PFSK-1 (cell line): ENCODE results near the gene SHC4.

Experiments
- POLR2AphosphoS5 ChIP-seq: IDR thresholded peaks from 2 replicates; pipeline ENCODE4 v1.6.1; 2012; ENCODE audit warnings: low read depth, mild to moderate bottlenecking, control low read depth, low read length, moderate library complexity
- REST ChIP-seq, 2 experiments: IDR thresholded peaks; 2 replicates each; pipeline versions ENCODE4 v1.6.1 to v1.8.0; 2011 to 2012; ENCODE audit warnings: low read depth in 2 of 2, low read length in 2 of 2, control low read depth in 1 of 2, inconsistent platforms in 1 of 2, mild to moderate bottlenecking in 1 of 2, moderate library complexity in 1 of 2; ENCODE audit not compliant: insufficient read depth in 1 of 2
- TAF1 ChIP-seq: IDR thresholded peaks from 2 replicates; pipeline ENCODE4 v1.6.1; 2012; ENCODE audit warnings: low read length, control low read depth, borderline replicate concordance; ENCODE audit not compliant: insufficient read depth

GRCh38 chr15:48887144-48887543, 76.6 kb downstream of the SHC4 start:
- TF ChIP-seq POLR2AphosphoS5, result no peak
- TF ChIP-seq TAF1, result no peak
- TF ChIP-seq REST (IDR thresholded peaks at IDR 0.05; ENCODE audit: insufficient read depth in 1 of 2, low read depth in 2 of 2, low read length in 2 of 2), result no peak
